ENCODE results near the gene ZNF525.

DNA sequence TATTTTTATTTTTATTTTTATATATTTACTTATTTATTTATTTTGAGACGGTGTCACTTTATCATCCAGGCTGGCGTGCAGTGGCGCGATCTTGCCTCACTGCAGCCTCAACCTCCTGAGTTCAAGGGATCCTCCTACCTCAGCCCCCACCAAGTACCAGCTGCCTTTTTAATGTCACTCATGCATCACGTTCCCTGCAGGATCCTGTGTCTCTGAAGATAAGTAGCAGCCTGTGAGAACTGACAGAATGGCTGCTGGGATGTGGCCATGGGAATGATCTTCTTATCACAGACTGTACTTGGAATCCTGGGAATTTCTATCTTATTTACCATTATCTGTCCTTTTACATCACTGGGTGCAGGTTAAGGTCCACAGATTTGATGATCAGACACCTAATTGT, 57.0 kb downstream of the ZNF525 start:
- TF ChIP-seq FOXP1 (CRISPR knock-in tag; IDR thresholded peaks at IDR 0.05) (no peak), ZNF561 (CRISPR knock-in tag; conservative IDR thresholded peaks at IDR 0.05) (no peak)

All from K562 (cell line).